GM23338 (cell line): Measurements from ENCODE around the gene SYT17. TPM values are rescaled to one million over a fixed set of nuclear protein-coding genes. Genes with fewer than 3 reads are reported as not detected.

Experiments
- ATAC-seq: fragments of 200-7000 bp; cut with Tn5 transposase; 3 replicates; pipeline ENCODE4 v1.9.1; 2020
- DNase-seq: peaks from one replicate; pipeline ENCODE4 v3.0.0-alpha.2; 2015; ENCODE audit warnings: low spot score
- H2AFZ ChIP-seq: fragments of 200-600 bp; sonication (generic); 2 replicates; pipeline ENCODE4 v1.8.0; 2016; ENCODE audit warnings: antibody characterized with exemption, mild to moderate bottlenecking, moderate library complexity
- H3F3A ChIP-seq: fragments of 200-600 bp; sonication (generic); replicated peaks from 2 replicates; pipeline ENCODE4 v1.8.0; 2017; ENCODE audit warnings: antibody characterized with exemption, mixed run types, low read depth
- H3K27ac ChIP-seq: fragments of 200-600 bp; sonication (generic); 2 replicates; pipeline ENCODE4 v1.6.1; 2016; ENCODE audit warnings: low read depth
- H3K27me3 ChIP-seq: fragments of 200-600 bp; sonication (generic); 2 replicates; pipeline ENCODE4 v1.8.0; 2016; ENCODE audit warnings: mild to moderate bottlenecking, mixed run types, moderate library complexity; ENCODE audit not compliant: insufficient read depth
- H3K36me3 ChIP-seq: fragments of 200-600 bp; sonication (generic); 2 replicates; pipeline ENCODE4 v1.8.0; 2016; ENCODE audit warnings: mild to moderate bottlenecking; ENCODE audit not compliant: insufficient read depth
- H3K4me1 ChIP-seq: fragments of 200-600 bp; sonication (generic); 2 replicates; pipeline ENCODE4 v1.8.0; 2016; ENCODE audit warnings: mild to moderate bottlenecking, moderate library complexity; ENCODE audit not compliant: insufficient read depth
- H3K4me2 ChIP-seq: fragments of 200-600 bp; sonication (generic); 2 replicates; pipeline ENCODE4 v1.7.1; 2017; ENCODE audit warnings: mixed run types
- H3K4me3 ChIP-seq: fragments of 200-600 bp; sonication (generic); 2 replicates; pipeline ENCODE4 v1.6.1; 2016; ENCODE audit warnings: mixed run types
- H3K79me2 ChIP-seq: fragments of 200-600 bp; sonication (generic); replicated peaks from 2 replicates; pipeline ENCODE4 v1.8.0; 2017; ENCODE audit warnings: mild to moderate bottlenecking; ENCODE audit not compliant: insufficient read depth
- H3K9me2 ChIP-seq: fragments of 200-600 bp; sonication (generic); 2 replicates; pipeline ENCODE4 v1.8.0; 2017; ENCODE audit not compliant: insufficient read depth
- H4K20me1 ChIP-seq: fragments of 200-600 bp; sonication (generic); replicated peaks from 2 replicates; pipeline ENCODE4 v1.8.0; 2017; ENCODE audit warnings: mild to moderate bottlenecking; ENCODE audit not compliant: insufficient read depth
- H3K27ac Mint-ChIP-seq: 2 replicates; pipeline ENCODE4 v1.8.0; 2020; ENCODE audit warnings: inconsistent platforms, mild to moderate bottlenecking, moderate library complexity, mixed read lengths
- H3K27me3 Mint-ChIP-seq: 3 replicates; pipeline ENCODE4 v1.8.0; 2022; ENCODE audit warnings: low read depth, mild to moderate bottlenecking, moderate library complexity, mixed read lengths, inconsistent platforms; ENCODE audit not compliant: insufficient read depth, poor library complexity
- H3K36me3 Mint-ChIP-seq: 3 replicates; pipeline ENCODE4 v1.8.0; 2021; ENCODE audit warnings: low read depth, mild to moderate bottlenecking, inconsistent platforms, moderate library complexity, mixed read lengths
- H3K4me1 Mint-ChIP-seq: 3 replicates; pipeline ENCODE4 v1.8.0; 2020; ENCODE audit warnings: mild to moderate bottlenecking, inconsistent platforms, mixed read lengths
- H3K4me3 Mint-ChIP-seq: 3 replicates; pipeline ENCODE4 v1.8.0; 2021; ENCODE audit warnings: moderate library complexity, mild to moderate bottlenecking, inconsistent platforms, mixed read lengths
- H3K9me3 Mint-ChIP-seq: 3 replicates; pipeline ENCODE4 v1.8.0; 2020; ENCODE audit warnings: moderate library complexity, mild to moderate bottlenecking, inconsistent platforms, mixed read lengths
- CREB1 ChIP-seq: fragments of 250-450 bp; sonication (Bioruptor Pico); IDR thresholded peaks from 2 replicates; pipeline ENCODE4 v1.5.0; 2020; ENCODE audit warnings: low read depth, mild to moderate bottlenecking, moderate library complexity
- CTCF ChIP-seq, 2 experiments: fragments of 200-600 bp in 1 of 2; sonication (generic) in 1 of 2; conservative IDR thresholded peaks; 2 replicates each; pipeline versions ENCODE4 v1.5.1 to v1.6.1; 2016 to 2017; ENCODE audit warnings: antibody characterized with exemption in 2 of 2, low read depth in 2 of 2, mild to moderate bottlenecking in 2 of 2, moderate library complexity in 1 of 2
- ETS1 ChIP-seq: IDR thresholded peaks from 2 replicates; pipeline ENCODE4 v1.6.1; 2016; ENCODE audit warnings: antibody characterized with exemption
- EZH2 ChIP-seq: fragments of 200-600 bp; sonication (generic); IDR thresholded peaks from one replicate; pipeline ENCODE4 v1.8.0; 2017; ENCODE audit warnings: antibody characterized with exemption, mild to moderate bottlenecking, low read depth; ENCODE audit not compliant: unreplicated experiment
- EZH2phosphoT487 ChIP-seq: fragments of 200-600 bp; sonication (generic); IDR thresholded peaks from one replicate; pipeline ENCODE4 v1.8.1; 2018; ENCODE audit warnings: antibody characterized with exemption; ENCODE audit not compliant: unreplicated experiment
- JUNB ChIP-seq: IDR thresholded peaks from one replicate; pipeline ENCODE4 v1.6.1; 2016; ENCODE audit warnings: antibody characterized with exemption; ENCODE audit not compliant: unreplicated experiment
- NANOG ChIP-seq: IDR thresholded peaks from 2 replicates; pipeline ENCODE4 v1.6.1; 2016; ENCODE audit warnings: antibody characterized with exemption, borderline replicate concordance
- POLR2AphosphoS5 ChIP-seq: IDR thresholded peaks from 2 replicates; pipeline ENCODE4 v1.6.1; 2016; ENCODE audit warnings: antibody characterized with exemption, low read depth
- REST ChIP-seq: IDR thresholded peaks from one replicate; pipeline ENCODE4 v1.6.1; 2018; ENCODE audit warnings: antibody characterized with exemption; ENCODE audit not compliant: unreplicated experiment
- STAT1 ChIP-seq: IDR thresholded peaks from one replicate; pipeline ENCODE4 v1.6.1; 2016; ENCODE audit warnings: antibody characterized with exemption; ENCODE audit not compliant: unreplicated experiment
- ZNF114 ChIP-seq: fragments of 250-450 bp; sonication (Bioruptor Pico); IDR thresholded peaks from 2 replicates; pipeline ENCODE4 v1.5.0; 2020; ENCODE audit warnings: mild to moderate bottlenecking, moderate library complexity
- ZNF331 ChIP-seq: fragments of 250-450 bp; sonication (Bioruptor Pico); IDR thresholded peaks from 2 replicates; pipeline ENCODE4 v1.5.0; 2020; ENCODE audit warnings: low read depth, mild to moderate bottlenecking, moderate library complexity
- ZNF462 ChIP-seq: fragments of 250-450 bp; sonication (Bioruptor Pico); IDR thresholded peaks from 2 replicates; pipeline ENCODE4 v1.5.0; 2020; ENCODE audit warnings: mild to moderate bottlenecking, moderate library complexity
- polyA plus RNA-seq: library from polyadenylated mRNA; unstranded; fragments of >200 nt; fragmentation: Nextera tagmentation; extraction: Ambion mirVana; gene quantifications from 2 replicates; pipeline ENCODE4 v1.2.1, GENCODE V29; 2016
- total RNA-seq: library from RNA; depleted of rRNA; stranded (reverse); fragments of >200 nt; shearing (Covaris generic); gene quantifications from 2 replicates; pipeline ENCODE4 v1.2.3, GENCODE V29; 2014

SYT17 gene
- total and polyA plus RNA-seq, 2 experiments from 2014 or later = 5.3 to 9.5 TPM

GRCh38 chr16:19278403-19278802, 110.4 kb downstream of the SYT17 start:
- Mint-ChIP-seq H3K4me3 (no peak overlapping the region), H3K27ac (no peak overlapping the region), H3K9me3 (peaks cover 5% of the 10 kb centered on the region; the same call in 2 of the 3 replicates), H3K27me3 (no peaks in the 10 kb centered on the region), H3K4me1 (peaks cover 5% of the 10 kb centered on the region; the same call in 2 of the 3 replicates), H3K36me3 (0 out of 3 replicates have a peak, but pooled peaks cover 3% of the 10 kb centered on the region)
- H3F3A ChIP-seq = no peaks in the 10 kb centered on the region
- no peak for TF ChIP-seq CTCF (conservative IDR thresholded peaks at IDR 0.05; ENCODE audit: low read depth in 2 of 2)
- no peak for TF ChIP-seq STAT1
- TF ChIP-seq CREB1 (CRISPR knock-in tag) = no peak
- no peak for TF ChIP-seq EZH2phosphoT487
- TF ChIP-seq ETS1 = no peak
- TF ChIP-seq JUNB = no peak
- no peak for TF ChIP-seq NANOG
- no peak for TF ChIP-seq POLR2AphosphoS5
- TF ChIP-seq EZH2 = no peak
- no peak for TF ChIP-seq ZNF331 (CRISPR knock-in tag)
- no peak for TF ChIP-seq ZNF462 (CRISPR knock-in tag)
- TF ChIP-seq REST = no peak
- TF ChIP-seq ZNF114 (CRISPR knock-in tag) = no peak
- peaks cover 20% of the 10 kb centered on the region for H3K9me2 ChIP-seq
- no peak overlapping the region for H3K4me2 ChIP-seq
- H3K4me3 ChIP-seq = no peak overlapping the region
- no peaks in the 10 kb centered on the region for H3K27me3 ChIP-seq
- H3K4me1 ChIP-seq = no peaks in the 10 kb centered on the region
- no peaks in the 10 kb centered on the region for H4K20me1 ChIP-seq
- H2AFZ ChIP-seq = no peak overlapping the region
- no peaks in the 10 kb centered on the region for H3K79me2 ChIP-seq
- DNase-seq (no peak), ATAC-seq (no peak)
- H3K27ac ChIP-seq = no peak overlapping the region
- no peaks in the 10 kb centered on the region for H3K36me3 ChIP-seq
